ENCODE measurements around the gene RPTOR. TPM values are rescaled to one million over a fixed set of nuclear protein-coding genes. Genes with fewer than 3 reads are reported as not detected.

The RPTOR gene
- total RNA-seq, 4 donors from 2014 or later, result 18.7 to 35.4 (median 21.0) TPM

DNA sequence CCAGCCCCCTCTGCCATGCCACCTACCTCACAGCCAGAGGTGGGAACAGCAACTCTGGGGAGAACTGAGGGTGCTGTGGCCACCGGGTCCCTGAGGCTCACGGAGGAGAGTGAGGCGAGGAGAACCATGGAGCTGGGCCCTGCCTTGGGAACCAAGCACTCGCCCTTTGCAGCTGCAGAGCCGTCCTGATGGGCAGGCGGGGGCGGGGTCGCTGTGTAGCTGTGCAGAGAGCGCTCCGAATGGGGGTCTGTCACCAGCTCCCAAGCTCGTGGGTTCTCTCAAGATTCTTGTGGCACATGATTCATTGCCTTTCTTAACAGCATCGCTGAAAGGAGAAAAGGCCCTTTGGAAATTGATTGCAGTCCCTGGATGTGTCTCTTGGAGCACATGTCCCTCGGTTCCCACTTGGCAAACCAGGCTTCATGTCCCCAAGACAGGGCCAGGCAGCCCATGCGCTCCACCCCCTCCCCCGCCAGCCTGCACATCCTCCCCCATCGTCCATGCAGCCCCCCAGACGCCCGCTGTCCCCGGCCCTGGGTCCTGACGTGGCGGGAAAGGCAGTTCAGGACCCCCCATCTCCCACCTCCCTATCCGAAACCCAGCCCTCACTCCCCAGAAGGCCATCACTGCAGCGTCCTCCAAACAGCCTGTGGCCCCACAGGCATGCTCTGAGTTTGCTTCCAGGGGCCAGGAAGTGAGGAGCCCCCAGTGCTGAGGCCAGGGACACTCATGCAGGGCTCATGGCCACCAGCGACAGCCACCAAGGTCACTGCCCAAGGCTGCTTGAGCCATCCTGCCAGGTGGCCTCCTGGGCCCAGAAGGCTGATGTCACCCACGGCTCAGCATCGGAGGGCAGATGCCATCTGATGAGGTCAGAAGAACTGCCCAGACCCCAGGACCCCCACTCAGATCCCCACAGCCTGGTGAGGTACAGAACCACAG lies 426.4 kb downstream of the RPTOR start:
- TF ChIP-seq CTCF (IDR thresholded peaks at IDR 0.05; ENCODE audit: low read depth), result no peak

DNA sequence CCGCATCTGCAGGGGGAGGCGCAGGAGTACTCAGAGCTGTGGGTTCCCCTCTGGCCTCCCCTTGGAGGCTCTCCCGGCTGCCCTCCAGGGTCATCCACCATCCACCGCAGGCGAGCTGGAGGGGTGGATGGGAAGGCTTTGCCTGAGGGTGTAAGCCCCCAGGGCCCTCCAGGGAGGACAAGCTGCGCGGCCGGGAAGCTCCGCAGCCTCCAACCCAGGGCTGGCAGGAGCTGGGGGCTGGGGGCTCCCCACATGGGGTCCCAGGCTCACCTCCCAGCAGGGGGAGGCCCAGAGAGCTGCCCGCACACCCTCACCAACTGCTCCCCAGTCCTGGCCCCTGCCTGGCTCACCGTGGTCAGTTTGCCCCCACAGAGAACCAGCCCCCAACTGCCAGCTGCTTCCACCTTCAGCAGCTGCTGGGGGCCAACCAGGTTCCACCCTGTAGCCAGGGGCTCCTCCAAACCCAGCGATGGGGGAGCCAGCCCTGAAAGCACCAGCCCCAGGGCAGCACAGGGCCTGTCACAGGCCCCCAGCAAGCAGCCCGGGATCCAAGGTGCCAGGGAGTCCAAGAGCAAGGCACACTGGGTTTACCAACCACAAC lies 427.2 kb downstream of the RPTOR start:
- no peak for TF ChIP-seq CTCF (IDR thresholded peaks at IDR 0.05; ENCODE audit: low read depth)

DNA sequence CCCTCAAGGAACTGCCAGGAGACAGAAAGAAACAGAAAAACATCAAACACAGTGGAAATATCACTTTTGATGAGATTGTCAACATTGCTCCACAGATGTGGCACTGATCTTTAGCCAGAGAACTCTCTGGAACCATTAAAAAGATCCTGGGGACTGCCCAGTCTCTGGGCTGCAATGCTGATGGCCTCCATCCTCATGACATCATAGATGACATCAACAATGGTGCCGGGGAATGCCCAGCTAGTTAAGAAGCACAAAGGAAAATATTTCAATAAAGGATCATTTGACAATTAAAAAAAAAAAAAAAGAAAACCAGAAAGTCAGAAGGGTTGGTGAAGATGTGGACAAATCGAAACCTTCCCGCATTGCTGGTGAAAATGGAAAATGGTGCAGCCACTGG lies 432.1 kb downstream of the RPTOR start:
- TF ChIP-seq CTCF (IDR thresholded peaks at IDR 0.05; ENCODE audit: low read depth), result no peak

DNA sequence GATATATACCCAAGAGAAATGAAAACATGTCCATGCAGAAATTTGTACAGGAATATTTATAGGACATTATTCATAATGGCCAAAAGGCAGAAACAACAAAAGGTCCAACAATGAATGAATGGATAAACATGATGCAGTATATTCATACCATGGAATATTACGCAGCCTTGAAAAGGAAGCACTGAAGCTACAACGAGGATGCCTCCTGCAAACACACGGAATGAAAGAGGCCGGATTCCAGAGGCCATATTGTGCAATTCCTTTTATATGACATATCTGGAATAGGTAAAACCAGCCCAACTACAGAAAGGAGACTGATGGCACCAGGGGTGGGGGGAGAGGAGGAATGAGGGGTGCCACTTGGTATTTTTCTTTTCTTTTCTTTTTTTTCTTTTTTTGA lies 432.5 kb downstream of the RPTOR start:
- TF ChIP-seq CTCF (IDR thresholded peaks at IDR 0.05; ENCODE audit: low read depth), result no peak

GRCh38 chr17:80978499-80979497 lies 434.2 kb downstream of the RPTOR start:
- TF ChIP-seq CTCF (IDR thresholded peaks at IDR 0.05; ENCODE audit: low read depth), result no peak

GRCh38 chr17:80979547-80980378 lies 435.1 kb downstream of the RPTOR start:
- TF ChIP-seq CTCF (IDR thresholded peaks at IDR 0.05; ENCODE audit: low read depth), result no peak
